ENCODE data around the gene POLDIP3.

The POLDIP3 gene

GRCh38 chr22:42608136-42608822, 6.4 kb downstream of the POLDIP3 start:
- TF ChIP-seq TAF1 (IDR thresholded peaks at IDR 0.05; ENCODE audit: borderline replicate concordance, insufficient read depth, low read length) (no peak), SIN3A (IDR thresholded peaks at IDR 0.05; ENCODE audit: borderline replicate concordance, insufficient read depth, low read length) (no peak), FOXP2 (optimal IDR thresholded peaks at IDR 0.05; ENCODE audit: borderline replicate concordance, extremely low read depth, extremely low read length, insufficient read depth) (no peak), REST (IDR thresholded peaks at IDR 0.05; ENCODE audit: insufficient read depth in 1 of 2, low read depth in 2 of 2, low read length in 2 of 2) (no peak), POLR2AphosphoS5 (IDR thresholded peaks at IDR 0.05; ENCODE audit: low read depth, low read length) (no peak)

- TF ChIP-seq POLR2AphosphoS5 (IDR thresholded peaks at IDR 0.05; ENCODE audit: low read depth, low read length) (no peak), TAF1 (IDR thresholded peaks at IDR 0.05; ENCODE audit: borderline replicate concordance, insufficient read depth, low read length) (no peak)
Observed at GRCh38 chr22:42604403-42604802, 10.3 kb downstream of the POLDIP3 start.

GRCh38 chr22:42603427-42603826, 11.3 kb downstream of the POLDIP3 start:
- TF ChIP-seq TAF1 (IDR thresholded peaks at IDR 0.05; ENCODE audit: borderline replicate concordance, insufficient read depth, low read length) (no peak), SIN3A (IDR thresholded peaks at IDR 0.05; ENCODE audit: borderline replicate concordance, insufficient read depth, low read length) (no peak), REST (IDR thresholded peaks at IDR 0.05; ENCODE audit: insufficient read depth in 1 of 2, low read depth in 2 of 2, low read length in 2 of 2) (no peak), POLR2AphosphoS5 (IDR thresholded peaks at IDR 0.05; ENCODE audit: low read depth, low read length) (no peak), FOXP2 (optimal IDR thresholded peaks at IDR 0.05; ENCODE audit: borderline replicate concordance, extremely low read depth, extremely low read length, insufficient read depth) (no peak)

GRCh38 chr22:42602470-42602869, 12.2 kb downstream of the POLDIP3 start:
- TF ChIP-seq TAF1 (IDR thresholded peaks at IDR 0.05; ENCODE audit: borderline replicate concordance, insufficient read depth, low read length) (no peak), REST (IDR thresholded peaks at IDR 0.05; ENCODE audit: insufficient read depth in 1 of 2, low read depth in 2 of 2, low read length in 2 of 2) (no peak), SIN3A (IDR thresholded peaks at IDR 0.05; ENCODE audit: borderline replicate concordance, insufficient read depth, low read length) (no peak), POLR2AphosphoS5 (IDR thresholded peaks at IDR 0.05; ENCODE audit: low read depth, low read length) (no peak), FOXP2 (optimal IDR thresholded peaks at IDR 0.05; ENCODE audit: borderline replicate concordance, extremely low read depth, extremely low read length, insufficient read depth) (no peak)

GRCh38 chr22:42601879-42602465, 12.7 kb downstream of the POLDIP3 start:
- TF ChIP-seq POLR2AphosphoS5 (IDR thresholded peaks at IDR 0.05; ENCODE audit: low read depth, low read length): no peak
- TF ChIP-seq TAF1 (IDR thresholded peaks at IDR 0.05; ENCODE audit: borderline replicate concordance, insufficient read depth, low read length): no peak
- no peak for TF ChIP-seq FOXP2 (optimal IDR thresholded peaks at IDR 0.05; ENCODE audit: borderline replicate concordance, extremely low read depth, extremely low read length, insufficient read depth)
- no peak for TF ChIP-seq SIN3A (IDR thresholded peaks at IDR 0.05; ENCODE audit: borderline replicate concordance, insufficient read depth, low read length)
- no peak for TF ChIP-seq REST (IDR thresholded peaks at IDR 0.05; ENCODE audit: insufficient read depth in 1 of 2, low read depth in 2 of 2, low read length in 2 of 2)

All from PFSK-1 (cell line).